ENCODE data around the gene CCNG2.

Gene CCNG2

GRCh38 chr4:77209012-77209411, 52.0 kb downstream of the CCNG2 start:
- no peak for DNase-seq

- no peak for DNase-seq
Observed at GRCh38 chr4:77209936-77210335, 52.9 kb downstream of the CCNG2 start.

- no peak for DNase-seq
Observed at GRCh38 chr4:77215107-77215506, 58.1 kb downstream of the CCNG2 start.

GRCh38 chr4:77217526-77217925, 60.5 kb downstream of the CCNG2 start:
- DNase-seq, result no peak

- no peak for DNase-seq
Observed at GRCh38 chr4:77219266-77219665, 62.3 kb downstream of the CCNG2 start.

Data from T-helper 9 cell (primary cell).